Osteoblast (primary cell): ENCODE results near the gene IMPACT. TPM values are rescaled to one million over a fixed set of nuclear protein-coding genes. Genes with fewer than 3 reads are reported as not detected.

Source experiments
- DNase-seq: peaks from one replicate; pipeline ENCODE4 v3.0.0; 2011; ENCODE audit warnings: low spot score, mixed read lengths; ENCODE audit not compliant: insufficient read length; ENCODE audit errors: missing footprints
- H2AFZ ChIP-seq: 2 replicates; pipeline ENCODE4 v1.6.0; 2011; ENCODE audit warnings: mild to moderate bottlenecking, low read length
- H3K27ac ChIP-seq: 2 replicates; pipeline ENCODE4 v1.5.1; 2011; ENCODE audit warnings: mild to moderate bottlenecking, low read depth, low read length, moderate library complexity
- H3K27me3 ChIP-seq: 2 replicates; pipeline ENCODE4 v1.6.0; 2012; ENCODE audit warnings: mild to moderate bottlenecking, control low read depth, inconsistent platforms, low read length, moderate library complexity; ENCODE audit not compliant: insufficient read depth
- H3K36me3 ChIP-seq: 2 replicates; pipeline ENCODE4 v1.5.1; 2011; ENCODE audit warnings: mild to moderate bottlenecking, low read length, control low read depth, moderate library complexity; ENCODE audit not compliant: insufficient read depth
- H3K4me1 ChIP-seq: 2 replicates; pipeline ENCODE4 v1.5.1; 2011; ENCODE audit warnings: mild to moderate bottlenecking, low read length, control low read depth, moderate library complexity; ENCODE audit not compliant: insufficient read depth
- H3K4me2 ChIP-seq: 2 replicates; pipeline ENCODE4 v1.6.0; 2011; ENCODE audit warnings: mild to moderate bottlenecking, low read length; ENCODE audit not compliant: insufficient read depth
- H3K4me3 ChIP-seq: fragments of 200-600 bp; sonication (generic); 3 replicates; pipeline ENCODE4 v1.5.1; 2012; ENCODE audit warnings: mild to moderate bottlenecking, low read length, inconsistent platforms; ENCODE audit not compliant: insufficient read depth
- H3K79me2 ChIP-seq: 2 replicates; pipeline ENCODE4 v1.6.0; 2012; ENCODE audit warnings: mild to moderate bottlenecking, low read length, control low read depth, inconsistent platforms; ENCODE audit not compliant: insufficient read depth
- H3K9me3 ChIP-seq: 2 replicates; pipeline ENCODE4 v1.5.1; 2011; ENCODE audit warnings: low read depth, low read length, control low read depth
- H4K20me1 ChIP-seq: 2 replicates; pipeline ENCODE4 v1.6.0; 2012; ENCODE audit warnings: mild to moderate bottlenecking, low read length, control low read depth; ENCODE audit not compliant: insufficient read depth
- CTCF ChIP-seq: IDR thresholded peaks from 2 replicates; pipeline ENCODE4 v1.5.1; 2011; ENCODE audit warnings: mild to moderate bottlenecking, low read depth, low read length, moderate library complexity; ENCODE audit errors: extremely low read depth
- total RNA-seq: library from RNA; depleted of rRNA; stranded (reverse); fragments of >200 nt; gene quantifications from 2 replicates; pipeline ENCODE4 v1.2.3, GENCODE V29; 2012

The IMPACT gene
- total RNA-seq, 1 donor, result 34.7 TPM

- Histone ChIP-seq H2AFZ (no peak overlapping the region), H3K27me3 (no peaks in the 10 kb centered on the region), H4K20me1 (no peaks in the 10 kb centered on the region), H3K36me3 (no peaks in the 10 kb centered on the region), H3K9me3 (no peaks in the 10 kb centered on the region), H3K4me1 (no peaks in the 10 kb centered on the region), H3K27ac (no peak overlapping the region), H3K4me2 (no peak overlapping the region), H3K79me2 (no peaks in the 10 kb centered on the region), H3K4me3 (no peak overlapping the region)
- DNase-seq, result no peak
- no peak for TF ChIP-seq CTCF
Measured at GRCh38 chr18:24466771-24467170, 40.3 kb downstream of the IMPACT start.

GRCh38 chr18:24470022-24470618 lies 43.6 kb downstream of the IMPACT start:
- H3K4me1 ChIP-seq, result no peaks in the 10 kb centered on the region
- no peaks in the 10 kb centered on the region for H3K9me3 ChIP-seq
- no peak for DNase-seq
- no peak overlapping the region for H3K27ac ChIP-seq
- H3K79me2 ChIP-seq, result no peaks in the 10 kb centered on the region
- no peaks in the 10 kb centered on the region for H4K20me1 ChIP-seq
- H3K4me3 ChIP-seq, result no peak overlapping the region
- H2AFZ ChIP-seq, result no peak overlapping the region
- H3K36me3 ChIP-seq, result no peaks in the 10 kb centered on the region
- no peak for TF ChIP-seq CTCF
- no peak overlapping the region for H3K4me2 ChIP-seq
- no peaks in the 10 kb centered on the region for H3K27me3 ChIP-seq

GRCh38 chr18:24470805-24471204 lies 44.3 kb downstream of the IMPACT start:
- no peak overlapping the region for H3K4me2 ChIP-seq

GRCh38 chr18:24472591-24472990 lies 46.1 kb downstream of the IMPACT start:
- no peaks in the 10 kb centered on the region for H4K20me1 ChIP-seq
- H3K27ac ChIP-seq, result no peak overlapping the region
- no peaks in the 10 kb centered on the region for H3K79me2 ChIP-seq
- no peaks in the 10 kb centered on the region for H3K27me3 ChIP-seq
- H3K9me3 ChIP-seq, result no peaks in the 10 kb centered on the region
- no peaks in the 10 kb centered on the region for H3K4me1 ChIP-seq
- no peak for DNase-seq
- H3K36me3 ChIP-seq, result no peaks in the 10 kb centered on the region
- TF ChIP-seq CTCF, result no peak
- no peak overlapping the region for H3K4me3 ChIP-seq
- no peak overlapping the region for H3K4me2 ChIP-seq
- no peak overlapping the region for H2AFZ ChIP-seq

More at GRCh38 chr18:24470805-24471204, 44.3 kb downstream of the IMPACT start:
- no peaks in the 10 kb centered on the region for H3K4me1 ChIP-seq
- no peaks in the 10 kb centered on the region for H4K20me1 ChIP-seq
- DNase-seq, result no peak
- no peaks in the 10 kb centered on the region for H3K9me3 ChIP-seq
- no peaks in the 10 kb centered on the region for H3K27me3 ChIP-seq
- H2AFZ ChIP-seq, result no peak overlapping the region
- H3K27ac ChIP-seq, result no peak overlapping the region
- TF ChIP-seq CTCF, result no peak
- no peaks in the 10 kb centered on the region for H3K36me3 ChIP-seq
- no peaks in the 10 kb centered on the region for H3K79me2 ChIP-seq
- no peak overlapping the region for H3K4me3 ChIP-seq
